Mammary microvascular endothelial cell (primary cell): ENCODE results near the gene OSGIN1. TPM values are rescaled to one million over a fixed set of nuclear protein-coding genes. Genes with fewer than 3 reads are reported as not detected.

Experiments
- total RNA-seq: library from RNA; depleted of rRNA; stranded (reverse); fragments of >200 nt; gene quantifications from 2 replicates; pipeline ENCODE4 v1.2.3, GENCODE V29; 2015

Gene OSGIN1
- 6.6 and 13.0 TPM in 2 replicates for total RNA-seq

GRCh38 chr16:83952940-83953795 lies at the start of gene OSGIN1:
TSS of gene OSGIN1 (plus strand) at chr16:83953240. CDS start at chr16:83957672, 4,432 bp downstream.

GRCh38 chr16:83967838-83968305 lies 14.8 kb downstream of the OSGIN1 start, which contains the start of gene NECAB2:
TSS of gene NECAB2 (plus strand) at chr16:83968244. CDS start at chr16:83968649, 405 bp downstream.

Other genes starting within 250 kb of the OSGIN1 start
- 15.1 and 17.1 TPM in 2 replicates for gene HSBP1, start 145.3 kb upstream of the OSGIN1 start, total RNA-seq
- gene MLYCD, start 54.1 kb upstream of the OSGIN1 start, total RNA-seq: 1.1 and 1.4 TPM in 2 replicates
- not detected in 2 replicates for gene NECAB2, start 15.0 kb downstream of the OSGIN1 start, total RNA-seq
- gene SLC38A8, start 89.6 kb downstream of the OSGIN1 start, total RNA-seq: not detected in 2 replicates
- gene MBTPS1, start 163.7 kb downstream of the OSGIN1 start, total RNA-seq: 92.8 and 100 TPM in 2 replicates
- 14.1 and 17.5 TPM in 2 replicates for gene HSDL1, start 191.9 kb downstream of the OSGIN1 start, total RNA-seq
- gene DNAAF1, start 192.1 kb downstream of the OSGIN1 start, total RNA-seq: 0.15 TPM in 1 of 2 replicates, not detected in the other
- 30.0 and 32.4 TPM in 2 replicates for gene TAF1C, start 233.8 kb downstream of the OSGIN1 start, total RNA-seq
- gene ADAD2, start 237.9 kb downstream of the OSGIN1 start, total RNA-seq: not detected in 2 replicates